ENCODE results near the gene SATB2.

The SATB2 gene

GRCh38 chr2:199449956-199450355 is 7.8 kb downstream of the SATB2 start:
- Histone ChIP-seq H3K4me3 (ENCODE audit: low read depth, low read length) (no peak overlapping the region), H3K9me3 (ENCODE audit: control insufficient read depth, insufficient read depth, low read depth, low read length) (no peaks in the 10 kb centered on the region), H3K27ac (ENCODE audit: extremely low read depth, low read depth, low read length) (no peak overlapping the region), H3K36me3 (ENCODE audit: control insufficient read depth in 2 of 2, insufficient read depth in 1 of 2, low read length in 2 of 2) (no peaks in the 10 kb centered on the region; a peak in 1 of 3 replicates), H3K4me1 (ENCODE audit: control insufficient read depth, insufficient read depth, low read length) (peaks cover 23% of the 10 kb centered on the region)
- no peak for TF ChIP-seq ZNF16 (tag by site-specific recombination; IDR thresholded peaks at IDR 0.05; ENCODE audit: low read depth)
- no peak for TF ChIP-seq ZNF654 (tag by site-specific recombination; IDR thresholded peaks at IDR 0.05; ENCODE audit: low read depth)
- TF ChIP-seq, protein P1, sequence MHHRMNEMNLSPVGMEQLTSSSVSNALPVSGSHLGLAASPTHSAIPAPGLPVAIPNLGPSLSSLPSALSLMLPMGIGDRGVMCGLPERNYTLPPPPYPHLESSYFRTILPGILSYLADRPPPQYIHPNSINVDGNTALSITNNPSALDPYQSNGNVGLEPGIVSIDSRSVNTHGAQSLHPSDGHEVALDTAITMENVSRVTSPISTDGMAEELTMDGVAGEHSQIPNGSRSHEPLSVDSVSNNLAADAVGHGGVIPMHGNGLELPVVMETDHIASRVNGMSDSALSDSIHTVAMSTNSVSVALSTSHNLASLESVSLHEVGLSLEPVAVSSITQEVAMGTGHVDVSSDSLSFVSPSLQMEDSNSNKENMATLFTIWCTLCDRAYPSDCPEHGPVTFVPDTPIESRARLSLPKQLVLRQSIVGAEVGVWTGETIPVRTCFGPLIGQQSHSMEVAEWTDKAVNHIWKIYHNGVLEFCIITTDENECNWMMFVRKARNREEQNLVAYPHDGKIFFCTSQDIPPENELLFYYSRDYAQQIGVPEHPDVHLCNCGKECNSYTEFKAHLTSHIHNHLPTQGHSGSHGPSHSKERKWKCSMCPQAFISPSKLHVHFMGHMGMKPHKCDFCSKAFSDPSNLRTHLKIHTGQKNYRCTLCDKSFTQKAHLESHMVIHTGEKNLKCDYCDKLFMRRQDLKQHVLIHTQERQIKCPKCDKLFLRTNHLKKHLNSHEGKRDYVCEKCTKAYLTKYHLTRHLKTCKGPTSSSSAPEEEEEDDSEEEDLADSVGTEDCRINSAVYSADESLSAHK (tag by site-specific recombination; IDR thresholded peaks at IDR 0.05), result no peak
- TF ChIP-seq, protein P2, sequence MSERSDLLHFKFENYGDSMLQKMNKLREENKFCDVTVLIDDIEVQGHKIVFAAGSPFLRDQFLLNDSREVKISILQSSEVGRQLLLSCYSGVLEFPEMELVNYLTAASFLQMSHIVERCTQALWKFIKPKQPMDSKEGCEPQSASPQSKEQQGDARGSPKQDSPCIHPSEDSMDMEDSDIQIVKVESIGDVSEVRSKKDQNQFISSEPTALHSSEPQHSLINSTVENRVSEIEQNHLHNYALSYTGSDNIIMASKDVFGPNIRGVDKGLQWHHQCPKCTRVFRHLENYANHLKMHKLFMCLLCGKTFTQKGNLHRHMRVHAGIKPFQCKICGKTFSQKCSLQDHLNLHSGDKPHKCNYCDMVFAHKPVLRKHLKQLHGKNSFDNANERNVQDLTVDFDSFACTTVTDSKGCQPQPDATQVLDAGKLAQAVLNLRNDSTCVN (tag by site-specific recombination; optimal IDR thresholded peaks at IDR 0.05), result no peak
- TF ChIP-seq ZNF19 (tag by site-specific recombination; IDR thresholded peaks at IDR 0.05; ENCODE audit: low read depth), result no peak
- TF ChIP-seq ZSCAN23 (tag by site-specific recombination; IDR thresholded peaks at IDR 0.05), result no peak
- TF ChIP-seq ZNF707 (tag by site-specific recombination; IDR thresholded peaks at IDR 0.05), result no peak
- no peak for TF ChIP-seq OSR2 (tag by site-specific recombination; IDR thresholded peaks at IDR 0.05)
- TF ChIP-seq ZNF416 (tag by site-specific recombination; IDR thresholded peaks at IDR 0.05), result no peak
- TF ChIP-seq ZNF133 (tag by site-specific recombination; IDR thresholded peaks at IDR 0.05), result no peak
- TF ChIP-seq SP2 (tag by site-specific recombination; IDR thresholded peaks at IDR 0.05), result no peak
- no peak for TF ChIP-seq BCL11B (tag by site-specific recombination; IDR thresholded peaks at IDR 0.05; ENCODE audit: low read depth)
- TF ChIP-seq ZNF140 (tag by site-specific recombination; IDR thresholded peaks at IDR 0.05), result no peak
- no peak for TF ChIP-seq ZSCAN4 (tag by site-specific recombination; IDR thresholded peaks at IDR 0.05)
- TF ChIP-seq PRDM1 (tag by site-specific recombination; IDR thresholded peaks at IDR 0.05), result no peak
- TF ChIP-seq, protein P3, sequence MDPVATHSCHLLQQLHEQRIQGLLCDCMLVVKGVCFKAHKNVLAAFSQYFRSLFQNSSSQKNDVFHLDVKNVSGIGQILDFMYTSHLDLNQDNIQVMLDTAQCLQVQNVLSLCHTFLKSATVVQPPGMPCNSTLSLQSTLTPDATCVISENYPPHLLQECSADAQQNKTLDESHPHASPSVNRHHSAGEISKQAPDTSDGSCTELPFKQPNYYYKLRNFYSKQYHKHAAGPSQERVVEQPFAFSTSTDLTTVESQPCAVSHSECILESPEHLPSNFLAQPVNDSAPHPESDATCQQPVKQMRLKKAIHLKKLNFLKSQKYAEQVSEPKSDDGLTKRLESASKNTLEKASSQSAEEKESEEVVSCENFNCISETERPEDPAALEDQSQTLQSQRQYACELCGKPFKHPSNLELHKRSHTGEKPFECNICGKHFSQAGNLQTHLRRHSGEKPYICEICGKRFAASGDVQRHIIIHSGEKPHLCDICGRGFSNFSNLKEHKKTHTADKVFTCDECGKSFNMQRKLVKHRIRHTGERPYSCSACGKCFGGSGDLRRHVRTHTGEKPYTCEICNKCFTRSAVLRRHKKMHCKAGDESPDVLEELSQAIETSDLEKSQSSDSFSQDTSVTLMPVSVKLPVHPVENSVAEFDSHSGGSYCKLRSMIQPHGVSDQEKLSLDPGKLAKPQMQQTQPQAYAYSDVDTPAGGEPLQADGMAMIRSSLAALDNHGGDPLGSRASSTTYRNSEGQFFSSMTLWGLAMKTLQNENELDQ (tag by site-specific recombination; IDR thresholded peaks at IDR 0.05; ENCODE audit: low read depth), result no peak
- no peak for TF ChIP-seq ZBTB11 (tag by site-specific recombination; conservative IDR thresholded peaks at IDR 0.05; ENCODE audit: low read depth)
- TF ChIP-seq AEBP2 (tag by site-specific recombination; IDR thresholded peaks at IDR 0.05; ENCODE audit: borderline replicate concordance), result no peak
- TF ChIP-seq ZNF404 (tag by site-specific recombination; IDR thresholded peaks at IDR 0.05), result no peak
- ChIA-PET CTCF (no interaction called here), POLR2A (no interaction called here)

Data from HEK293 (cell line).